ENCODE measurements around the gene DCLK2. TPM values are rescaled to one million over a fixed set of nuclear protein-coding genes. Genes with fewer than 3 reads are reported as not detected.
"Not testable (repeated sequence)": the region's sequence is repeated elsewhere in the genome, so short reads cannot be mapped to it uniquely, and the experiment has no call there.

The DCLK2 gene
- total RNA-seq, 1 donor, result 4.0 TPM

GRCh38 chr4:150197256-150197655 lies 119.0 kb downstream of the DCLK2 start:
- DNase-seq (ENCODE audit: low read depth in 2 of 3, low spot score in 2 of 3), result not testable (repeated sequence)

- no peak for DNase-seq (ENCODE audit: low read depth in 2 of 3, low spot score in 2 of 3)
Observed at GRCh38 chr4:150199056-150199455, 120.8 kb downstream of the DCLK2 start.

GRCh38 chr4:150205016-150205415 lies 126.8 kb downstream of the DCLK2 start:
- DNase-seq (ENCODE audit: low read depth in 2 of 3, low spot score in 2 of 3), result no peak

- no peak for DNase-seq (ENCODE audit: low read depth in 2 of 3, low spot score in 2 of 3)
Observed at GRCh38 chr4:150206265-150206664, 128.0 kb downstream of the DCLK2 start.

GRCh38 chr4:150206954-150207353 lies 128.7 kb downstream of the DCLK2 start:
- DNase-seq (ENCODE audit: low read depth in 2 of 3, low spot score in 2 of 3), result no peak

- DNase-seq (ENCODE audit: low read depth in 2 of 3, low spot score in 2 of 3), result no peak
Observed at GRCh38 chr4:150207871-150208270, 129.6 kb downstream of the DCLK2 start.

GRCh38 chr4:150209140-150209829 lies 131.0 kb downstream of the DCLK2 start:
- DNase-seq (ENCODE audit: low read depth in 2 of 3, low spot score in 2 of 3), result peak in 2 of 3 donors; percentile 50 to 62

GRCh38 chr4:150211016-150211415 lies 132.8 kb downstream of the DCLK2 start:
- no peak for DNase-seq (ENCODE audit: low read depth in 2 of 3, low spot score in 2 of 3)

GRCh38 chr4:150211799-150212445 lies 133.7 kb downstream of the DCLK2 start:
- DNase-seq (ENCODE audit: low read depth in 2 of 3, low spot score in 2 of 3), result no peak

GRCh38 chr4:150212485-150212884 lies 134.2 kb downstream of the DCLK2 start:
- no peak for DNase-seq (ENCODE audit: low read depth in 2 of 3, low spot score in 2 of 3)

- peak in 2 of 3 donors; percentile 18 to 58 for DNase-seq (ENCODE audit: low read depth in 2 of 3, low spot score in 2 of 3)
Observed at GRCh38 chr4:150212927-150213326, 134.7 kb downstream of the DCLK2 start.

GRCh38 chr4:150215601-150216000 lies 137.4 kb downstream of the DCLK2 start:
- DNase-seq (ENCODE audit: low read depth in 2 of 3, low spot score in 2 of 3), result no peak

- DNase-seq (ENCODE audit: low read depth in 2 of 3, low spot score in 2 of 3), result no peak
Observed at GRCh38 chr4:150216726-150217125, 138.5 kb downstream of the DCLK2 start.

- DNase-seq (ENCODE audit: low read depth in 2 of 3, low spot score in 2 of 3), result peak in 1 of 3 donors; percentile 23
Observed at GRCh38 chr4:150217192-150217591, 138.9 kb downstream of the DCLK2 start.

- DNase-seq (ENCODE audit: low read depth in 2 of 3, low spot score in 2 of 3), result no peak
Observed at GRCh38 chr4:150217808-150218207, 139.6 kb downstream of the DCLK2 start.

- DNase-seq (ENCODE audit: low read depth in 2 of 3, low spot score in 2 of 3), result no peak
Observed at GRCh38 chr4:150218447-150218846, 140.2 kb downstream of the DCLK2 start.

- no peak for DNase-seq (ENCODE audit: low read depth in 2 of 3, low spot score in 2 of 3)
Observed at GRCh38 chr4:150219841-150220240, 141.6 kb downstream of the DCLK2 start.

GRCh38 chr4:150224896-150225591 lies 146.8 kb downstream of the DCLK2 start:
- no peak for DNase-seq (ENCODE audit: low read depth in 2 of 3, low spot score in 2 of 3)

- no peak for DNase-seq (ENCODE audit: low read depth in 2 of 3, low spot score in 2 of 3)
Observed at GRCh38 chr4:150229520-150229919, 151.3 kb downstream of the DCLK2 start.

- DNase-seq (ENCODE audit: low read depth in 2 of 3, low spot score in 2 of 3), result no peak
Observed at GRCh38 chr4:150230561-150230960, 152.3 kb downstream of the DCLK2 start.

GRCh38 chr4:150231107-150231770 lies 153.0 kb downstream of the DCLK2 start:
- DNase-seq (ENCODE audit: low read depth in 2 of 3, low spot score in 2 of 3), result no peak

Measured in hematopoietic multipotent progenitor cell (in vitro differentiated cells).